HepG2 (cell line): ENCODE measurements around the gene FANCF. TPM values are rescaled to one million over a fixed set of nuclear protein-coding genes. Genes with fewer than 3 reads are reported as not detected.
A peak's percentile ranks its signal among the peaks of the same experiment; 100 is the strongest.

Experiments used
- BCL6 ChIP-seq: IDR thresholded peaks from 2 replicates; pipeline ENCODE4 v1.6.1; 2016; ENCODE audit warnings: missing genetic modification reagents, missing compliant biosample characterization
- CC2D1A ChIP-seq: sonication (generic); formaldehyde crosslinking; IDR thresholded peaks from 2 replicates; pipeline ENCODE4 v1.8.1; 2023; ENCODE audit warnings: mild to moderate bottlenecking, missing genetic modification reagents
- CEBPB ChIP-seq: IDR thresholded peaks from 2 replicates; pipeline ENCODE4 v1.6.1; 2011; ENCODE audit warnings: low read depth, low read length, improper control_type of control experiment, borderline replicate concordance
- DZIP1 ChIP-seq: sonication (generic); formaldehyde crosslinking; IDR thresholded peaks from 2 replicates; pipeline ENCODE4 v1.5.0; 2020; ENCODE audit warnings: mild to moderate bottlenecking, missing genetic modification reagents
- E2F1 ChIP-seq: sonication (generic); formaldehyde crosslinking; IDR thresholded peaks from 2 replicates; pipeline ENCODE4 v1.5.0; 2020; ENCODE audit warnings: missing genetic modification reagents
- EHMT2 ChIP-seq: fragments of 200-600 bp; sonication (generic); IDR thresholded peaks from 2 replicates; pipeline ENCODE4 v1.7.0; 2017; ENCODE audit warnings: antibody characterized with exemption, low read depth, low read length, borderline replicate concordance
- FOSL1 ChIP-seq: sonication (generic); formaldehyde crosslinking; IDR thresholded peaks from 2 replicates; pipeline ENCODE4 v1.9.0; 2021; ENCODE audit warnings: missing genetic modification reagents, borderline replicate concordance
- GATA4 ChIP-seq: sonication (generic); IDR thresholded peaks from 2 replicates; pipeline ENCODE4 v1.6.1; 2016; ENCODE audit warnings: antibody characterized with exemption, low read depth, borderline replicate concordance
- KDM2A ChIP-seq: sonication (generic); formaldehyde crosslinking; IDR thresholded peaks from 2 replicates; pipeline ENCODE4 v1.4.0; 2020; ENCODE audit warnings: low read depth, missing genetic modification reagents, borderline replicate concordance
- KLF9 ChIP-seq: IDR thresholded peaks from 2 replicates; pipeline ENCODE4 v1.6.1; 2016; ENCODE audit warnings: low read depth
- MAF1 ChIP-seq: sonication (generic); formaldehyde crosslinking; IDR thresholded peaks from 2 replicates; pipeline ENCODE4 v1.5.0; 2020; ENCODE audit warnings: missing genetic modification reagents, borderline replicate concordance
- MIER2 ChIP-seq: IDR thresholded peaks from 2 replicates; pipeline ENCODE4 v1.6.1; 2016; ENCODE audit warnings: missing biosample characterization, missing genetic modification reagents
- PLSCR1 ChIP-seq: sonication (generic); formaldehyde crosslinking; IDR thresholded peaks from 2 replicates; pipeline ENCODE4 v1.5.0; 2020; ENCODE audit warnings: missing genetic modification reagents, mild to moderate bottlenecking, borderline replicate concordance
- PRDM4 ChIP-seq: sonication (generic); formaldehyde crosslinking; IDR thresholded peaks from 2 replicates; pipeline ENCODE4 v1.9.0; 2021; ENCODE audit warnings: missing genetic modification reagents, borderline replicate concordance
- TEF ChIP-seq: sonication (generic); formaldehyde crosslinking; IDR thresholded peaks from 2 replicates; pipeline ENCODE4 v1.5.0; 2020; ENCODE audit warnings: missing genetic modification reagents
- ZBTB7B ChIP-seq: sonication (generic); formaldehyde crosslinking; IDR thresholded peaks from 2 replicates; pipeline ENCODE4 v1.4.0; 2020; ENCODE audit warnings: missing genetic modification reagents
- ZNF136 ChIP-seq: sonication (generic); formaldehyde crosslinking; IDR thresholded peaks from 2 replicates; pipeline ENCODE4 v1.8.1; 2022; ENCODE audit warnings: low read depth, mild to moderate bottlenecking, moderate library complexity, missing genetic modification reagents
- ZNF180 ChIP-seq: sonication (generic); formaldehyde crosslinking; IDR thresholded peaks from 2 replicates; pipeline ENCODE4 v1.4.0; 2020; ENCODE audit warnings: low read depth, missing genetic modification reagents, borderline replicate concordance
- ZNF235 ChIP-seq: sonication (generic); formaldehyde crosslinking; IDR thresholded peaks from 2 replicates; pipeline ENCODE4 v1.8.1; 2023; ENCODE audit warnings: mild to moderate bottlenecking, missing genetic modification reagents, borderline replicate concordance
- ZNF292 ChIP-seq: sonication (generic); formaldehyde crosslinking; IDR thresholded peaks from 2 replicates; pipeline ENCODE4 v1.8.1; 2022; ENCODE audit warnings: mild to moderate bottlenecking, low read depth, missing genetic modification reagents, borderline replicate concordance
- ZNF790 ChIP-seq: sonication (generic); formaldehyde crosslinking; IDR thresholded peaks from 2 replicates; pipeline ENCODE4 v1.8.0; 2022; ENCODE audit warnings: missing genetic modification reagents, mild to moderate bottlenecking, borderline replicate concordance
- polyA plus RNA-seq, 8 experiments: library from polyadenylated mRNA; depleted of rRNA in 3 of 8; stranded (reverse) in 7 of 8; unstranded in 1 of 8; fragments of >200 nt; fragmentation: Illumina TruSeq in 4 of 8; extraction: Trizol in 4 of 8; gene quantifications; 2 replicates each; pipeline versions ENCODE4 v1.2.1 to v1.2.3, GENCODE V29; 2011 to 2016; ENCODE audit warnings: low read depth in 4 of 8, missing spikeins in 1 of 8, mixed read lengths in 1 of 8; ENCODE audit not compliant: insufficient read depth in 1 of 8
- total RNA-seq, 5 experiments: library from RNA; depleted of rRNA; stranded (reverse); fragments of >200 nt; fragmentation: Illumina TruSeq; extraction: Trizol; gene quantifications; 2 replicates each; pipeline ENCODE4 v1.2.3, GENCODE V29; 2016; ENCODE audit warnings: low read depth in 1 of 5

FANCF gene
- total and polyA plus RNA-seq, 2 of the 13 experiments (the other 11 are each of a cell fraction or from before 2014, with no cell fraction given) = 2.5 to 9.7 TPM

- no peak; the same call in 1 of the 2 replicates for TF ChIP-seq ZNF790 (CRISPR knock-in tag)
- TF ChIP-seq ZNF235 (CRISPR knock-in tag) = no peak
- 0 out of 2 replicates have a peak, but pooled peaks have one; percentile 53 for TF ChIP-seq TEF (CRISPR knock-in tag)
- TF ChIP-seq E2F1 = peak; percentile 52
- peak; percentile 79; the same call in 1 of the 2 replicates for TF ChIP-seq MAF1
- no peak for TF ChIP-seq ZNF180 (CRISPR knock-in tag)
- TF ChIP-seq MIER2 = no peak
- TF ChIP-seq CC2D1A = no peak
- 0 out of 2 replicates have a peak, but pooled peaks have one; percentile 11 for TF ChIP-seq ZBTB7B
- no peak for TF ChIP-seq GATA4
- 0 out of 2 replicates have a peak, but pooled peaks have one; percentile 23 for TF ChIP-seq FOSL1 (CRISPR knock-in tag)
- TF ChIP-seq ZNF136 (CRISPR knock-in tag) = 0 out of 2 replicates have a peak, but pooled peaks have one; percentile 35
- TF ChIP-seq ZNF292 (CRISPR knock-in tag) = no peak
- 0 out of 2 replicates have a peak, but pooled peaks have one; percentile 12 for TF ChIP-seq EHMT2
- TF ChIP-seq CEBPB = peak; percentile 89
- TF ChIP-seq KDM2A (CRISPR knock-in tag) = peak; percentile 54; the same call in 1 of the 2 replicates
- 0 out of 2 replicates have a peak, but pooled peaks have one; percentile 35 for TF ChIP-seq KLF9 (CRISPR knock-in tag)
- TF ChIP-seq PLSCR1 = no peak
- peak; percentile 20; the same call in 1 of the 2 replicates for TF ChIP-seq DZIP1
- TF ChIP-seq PRDM4 (CRISPR knock-in tag) = no peak
- TF ChIP-seq BCL6 (CRISPR knock-in tag) = peak; percentile 2; the same call in 1 of the 2 replicates
These were observed 728 bp downstream of the FANCF start (continued) for GRCh38 chr11:22624742-22625447.
